ENCODE data around the gene BTBD9. TPM values are rescaled to one million over a fixed set of nuclear protein-coding genes. Genes with fewer than 3 reads are reported as not detected.
A peak's percentile ranks its signal among the peaks of the same experiment; 100 is the strongest.

BTBD9 gene
- total RNA-seq, 1 donor from 2014 or later: 49.7 TPM

GRCh38 chr6:38579010-38579628 lies 60.6 kb downstream of the BTBD9 start:
- DNase-seq: no peak
- H3K4me3 ChIP-seq: no peak overlapping the region
- no peaks in the 10 kb centered on the region for H3K4me1 ChIP-seq
- peaks cover 29% of the 10 kb centered on the region for H3K36me3 ChIP-seq
- H3K27me3 ChIP-seq (ENCODE audit: low read depth): no peaks in the 10 kb centered on the region
- intact Hi-C loops (cut with DNase I): no loop called here
- no peak for ATAC-seq
- H3K9me3 ChIP-seq: no peaks in the 10 kb centered on the region
- H3K27ac ChIP-seq: no peak overlapping the region
- TF ChIP-seq CTCF (IDR thresholded peaks at IDR 0.05): no peak

- Histone ChIP-seq H3K9me3 (no peaks in the 10 kb centered on the region), H3K27me3 (ENCODE audit: low read depth) (no peaks in the 10 kb centered on the region), H3K27ac (no peak overlapping the region), H3K36me3 (peaks cover 29% of the 10 kb centered on the region), H3K4me1 (no peaks in the 10 kb centered on the region), H3K4me3 (no peak overlapping the region)
- intact Hi-C loops (cut with DNase I): no loop called here
- no peak for TF ChIP-seq CTCF (IDR thresholded peaks at IDR 0.05)
- ATAC-seq: no peak
- DNase-seq: no peak
Observed at GRCh38 chr6:38578075-38578474, 61.7 kb downstream of the BTBD9 start.

- H3K36me3 ChIP-seq: peaks cover 29% of the 10 kb centered on the region
- no peak for TF ChIP-seq CTCF (IDR thresholded peaks at IDR 0.05)
- intact Hi-C loops (cut with DNase I): no loop called here
- no peaks in the 10 kb centered on the region for H3K27me3 ChIP-seq (ENCODE audit: low read depth)
- ATAC-seq: no peak
- no peak for DNase-seq
- H3K27ac ChIP-seq: no peak overlapping the region
- no peaks in the 10 kb centered on the region for H3K9me3 ChIP-seq
- no peaks in the 10 kb centered on the region for H3K4me1 ChIP-seq
- no peak overlapping the region for H3K4me3 ChIP-seq
Observed at GRCh38 chr6:38577492-38577891, 62.2 kb downstream of the BTBD9 start.

- Histone ChIP-seq H3K27ac (no peak overlapping the region), H3K4me1 (peaks cover 21% of the 10 kb centered on the region), H3K9me3 (no peaks in the 10 kb centered on the region), H3K36me3 (peaks cover 12% of the 10 kb centered on the region), H3K4me3 (no peak overlapping the region), H3K27me3 (ENCODE audit: low read depth) (no peaks in the 10 kb centered on the region)
- intact Hi-C loops (cut with DNase I): no loop called here
- no peak for TF ChIP-seq CTCF (IDR thresholded peaks at IDR 0.05)
- ATAC-seq (no peak), DNase-seq (no peak)
Observed at GRCh38 chr6:38573801-38574395, 65.8 kb downstream of the BTBD9 start.

GRCh38 chr6:38572186-38572813 lies 67.4 kb downstream of the BTBD9 start:
- intact Hi-C loops (cut with DNase I): no loop called here
- H3K36me3 ChIP-seq: peaks cover 10% of the 10 kb centered on the region
- no peak for TF ChIP-seq CTCF (IDR thresholded peaks at IDR 0.05)
- DNase-seq (no peak), ATAC-seq (peak in 1 of 2 donors; percentile 34)
- peaks cover 21% of the 10 kb centered on the region for H3K4me1 ChIP-seq
- no peak overlapping the region for H3K4me3 ChIP-seq
- no peak overlapping the region for H3K27ac ChIP-seq
- no peaks in the 10 kb centered on the region for H3K27me3 ChIP-seq (ENCODE audit: low read depth)
- no peaks in the 10 kb centered on the region for H3K9me3 ChIP-seq
